Lung microvascular endothelial cell (primary cell): ENCODE results near the gene C6orf89. TPM values are rescaled to one million over a fixed set of nuclear protein-coding genes. Genes with fewer than 3 reads are reported as not detected.

Experiments used
- DNase-seq, 2 donors: peaks; one replicate each; pipeline versions ENCODE4 v3.0.0 to v3.0.0-alpha.2; 2010; ENCODE audit warnings: low read depth in 2 of 2
- total RNA-seq: library from RNA; depleted of rRNA; stranded (reverse); fragments of >200 nt; gene quantifications from 2 replicates; pipeline ENCODE4 v1.2.1, GENCODE V29; 2014

Gene C6orf89
- total RNA-seq, 1 donor from 2014 or later: 21.2 TPM

DNA sequence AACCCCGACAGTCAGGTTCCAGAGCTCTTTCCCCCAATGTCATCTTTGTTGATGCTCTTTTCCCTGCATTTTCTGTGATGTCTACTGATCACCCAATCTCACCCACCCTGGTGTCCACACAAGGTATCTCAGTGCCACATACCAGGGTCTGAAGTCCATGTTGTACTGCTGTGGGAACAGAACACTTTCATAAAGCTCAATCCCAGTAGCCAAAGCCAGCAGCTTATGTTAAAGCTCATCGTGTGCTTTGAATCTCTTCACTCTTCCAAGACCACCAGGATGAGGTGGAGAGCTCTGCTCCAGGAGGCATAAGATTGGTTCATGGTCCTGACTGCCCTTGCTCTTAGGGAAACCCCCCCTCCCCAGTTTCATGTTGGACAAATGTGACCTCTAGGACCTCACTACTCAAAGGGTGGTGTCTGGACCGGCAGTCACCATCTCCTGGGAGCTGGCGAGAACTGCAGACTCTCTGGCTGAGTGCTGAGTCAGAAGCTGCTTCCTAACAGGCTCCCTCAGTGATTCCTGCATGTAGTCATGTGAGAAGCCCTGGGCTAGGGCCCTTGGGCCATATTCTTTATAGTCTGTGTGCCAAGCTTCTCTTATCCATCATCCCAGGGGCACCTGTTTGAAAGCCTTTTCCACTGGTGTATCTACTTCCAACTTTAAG is 33.1 kb upstream of the C6orf89 start:
- peak in 1 of 2 donors; percentile 81 for DNase-seq

- peak; percentile 57 to 69 for DNase-seq
Observed at GRCh38 chr6:36853325-36853724, 32.4 kb upstream of the C6orf89 start.

GRCh38 chr6:36855750-36856149 is 30.0 kb upstream of the C6orf89 start:
- no peak for DNase-seq

DNA sequence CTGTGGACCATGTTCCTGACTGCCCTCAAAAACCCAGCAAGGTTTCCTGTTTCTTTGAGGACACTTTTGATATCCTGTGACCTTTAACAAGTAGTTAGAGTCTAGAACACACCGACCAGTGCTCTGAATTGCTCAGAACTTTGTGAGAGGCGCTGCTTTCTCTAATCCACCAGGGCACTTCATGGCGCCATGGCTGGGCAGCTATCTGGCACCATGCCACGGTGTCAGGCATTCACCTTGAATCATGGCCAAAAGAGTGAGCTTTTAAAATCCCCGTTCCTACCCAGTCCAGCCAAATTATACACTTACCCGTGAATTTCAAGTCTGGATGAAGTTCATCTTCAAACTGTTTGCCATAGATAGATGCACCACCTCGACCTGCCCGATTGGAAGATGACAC is 29.5 kb upstream of the C6orf89 start:
- DNase-seq: no peak

GRCh38 chr6:36857325-36857724 is 28.4 kb upstream of the C6orf89 start:
- DNase-seq: no peak

- peak in 1 of 2 donors; percentile 44 for DNase-seq
Observed at GRCh38 chr6:36858407-36858981, 27.3 kb upstream of the C6orf89 start.

GRCh38 chr6:36860126-36860525 is 25.6 kb upstream of the C6orf89 start:
- DNase-seq: no peak

- no peak for DNase-seq
Observed at GRCh38 chr6:36862164-36862847, 23.4 kb upstream of the C6orf89 start.

GRCh38 chr6:36862848-36863382 is 22.8 kb upstream of the C6orf89 start:
- DNase-seq: no peak

GRCh38 chr6:36863670-36864540 is 21.8 kb upstream of the C6orf89 start:
- DNase-seq: no peak

GRCh38 chr6:36865835-36866234 is 19.9 kb upstream of the C6orf89 start:
- peak in 1 of 2 donors; percentile 75 for DNase-seq

GRCh38 chr6:36867471-36868224 is 18.1 kb upstream of the C6orf89 start:
- no peak for DNase-seq

DNA sequence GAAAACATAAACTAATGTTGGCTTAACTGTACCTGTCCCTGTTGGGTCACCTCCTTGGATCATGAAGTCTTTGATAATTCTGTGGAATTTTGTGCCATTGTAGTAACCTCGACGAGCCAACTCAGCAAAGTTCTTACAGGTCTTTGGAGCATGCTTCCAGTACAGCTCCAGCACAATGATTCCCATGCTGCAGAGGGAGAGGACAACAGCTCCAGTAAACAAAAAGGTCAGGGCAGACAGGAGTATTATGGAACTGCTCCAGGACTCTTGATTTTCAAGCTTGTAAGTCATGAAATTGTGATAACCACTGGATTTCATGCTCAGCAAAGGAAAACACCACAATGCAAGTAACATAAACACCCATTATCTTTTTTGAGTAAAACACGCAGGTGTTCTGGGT is 14.1 kb upstream of the C6orf89 start:
- DNase-seq: no peak

DNA sequence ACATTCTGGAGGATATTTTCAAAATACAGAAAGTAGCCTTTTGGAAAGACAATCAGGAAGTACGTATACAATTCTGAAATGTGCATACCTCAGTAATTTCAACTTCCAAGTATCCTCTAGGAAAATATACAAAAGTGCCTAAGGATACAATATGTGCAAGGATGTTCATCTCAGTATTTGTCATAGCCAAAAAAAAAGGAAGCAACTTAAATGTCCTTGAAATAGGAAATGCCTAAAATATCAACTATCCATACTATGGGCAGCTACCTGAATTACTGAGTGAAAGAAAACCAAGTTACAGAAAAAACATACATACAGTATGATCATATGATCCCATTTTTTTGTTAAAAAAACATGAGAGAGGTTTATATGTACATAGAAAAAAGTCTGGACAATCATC is 12.6 kb upstream of the C6orf89 start:
- no peak for DNase-seq

DNA sequence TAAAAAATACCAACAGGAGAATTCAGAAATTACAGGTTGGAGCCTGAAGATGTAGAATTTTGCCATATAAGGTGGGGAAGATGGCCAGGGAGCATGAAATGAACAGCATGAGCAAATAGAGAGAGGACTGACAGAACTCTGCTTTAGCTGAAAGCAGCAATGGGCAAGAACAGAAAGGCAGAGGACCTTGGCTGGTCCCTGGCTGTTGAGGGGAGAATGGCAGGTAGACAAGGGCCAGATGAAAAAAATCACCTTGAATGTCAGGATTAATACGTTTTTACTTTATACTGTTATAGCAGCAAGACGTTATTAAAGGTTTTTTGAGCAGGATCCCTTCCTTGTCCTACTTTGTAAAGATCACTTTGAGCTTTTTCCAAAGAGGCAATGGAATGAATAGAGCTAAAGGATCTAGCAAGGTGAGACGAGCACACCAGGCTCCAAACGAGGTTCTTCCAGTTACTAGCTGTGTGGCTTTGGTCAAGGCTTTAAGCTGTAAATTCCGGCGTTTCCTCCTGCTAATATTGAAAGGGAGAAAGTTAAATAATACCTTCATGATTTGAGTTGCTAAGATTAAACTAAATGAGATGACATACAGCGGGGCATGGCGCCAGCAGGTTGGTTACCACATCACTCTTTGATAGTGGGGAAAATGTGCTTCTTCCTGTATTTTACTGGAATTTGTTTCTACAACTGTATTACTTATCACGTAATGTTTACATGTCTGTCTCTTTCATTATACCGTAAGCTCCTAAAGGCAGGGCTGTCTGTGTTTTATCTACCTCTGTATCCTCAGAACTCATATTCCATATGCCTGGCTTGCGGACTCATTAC is 11.9 kb upstream of the C6orf89 start:
- DNase-seq: peak; percentile 24 to 46

DNA sequence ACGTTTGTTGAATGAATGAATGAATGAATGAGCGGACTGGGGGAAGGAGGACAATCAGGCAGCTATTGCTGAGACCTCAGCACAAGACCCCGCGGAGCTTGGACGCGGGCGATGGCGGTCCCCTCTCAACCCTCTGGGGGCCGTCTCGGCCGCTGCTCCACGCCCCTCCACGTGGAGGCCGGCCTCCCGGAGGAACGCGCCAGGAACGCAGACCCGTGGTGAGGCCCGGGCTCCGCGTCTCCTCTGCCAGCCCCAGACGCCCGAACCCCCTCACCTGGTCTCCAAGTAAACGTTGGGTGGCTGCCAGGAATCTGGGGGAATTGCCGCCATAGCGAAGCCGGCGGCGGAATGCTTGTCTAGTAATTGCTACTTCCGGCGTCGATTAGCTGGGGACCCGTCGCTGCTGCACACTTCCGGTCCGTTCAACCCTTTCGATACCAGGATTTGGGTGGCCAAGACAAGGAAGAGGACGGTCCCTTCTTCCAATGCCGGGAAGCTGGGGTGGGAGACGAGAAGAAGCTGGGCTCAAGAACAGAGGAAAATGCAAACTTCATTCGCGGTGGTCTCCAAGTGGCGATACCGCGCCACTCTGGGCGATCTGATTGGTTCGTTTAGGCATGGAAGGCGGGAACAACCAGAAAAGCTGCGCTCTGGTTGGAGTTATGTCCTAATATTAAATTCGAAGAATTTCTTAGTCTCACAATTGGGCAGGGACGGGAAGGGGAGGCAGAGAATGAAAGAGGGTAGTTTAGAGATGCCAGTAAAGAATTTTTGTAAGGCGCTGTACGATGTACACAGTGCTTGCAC is 11.1 kb upstream of the C6orf89 start, which contains the start of gene PPIL1:
PPIL1 (minus strand) TSS at position 361 of the 807 bp plus-strand sequence; CDS start at position 330, 31 bp downstream.
- peak; percentile 90 to 91 for DNase-seq

DNA sequence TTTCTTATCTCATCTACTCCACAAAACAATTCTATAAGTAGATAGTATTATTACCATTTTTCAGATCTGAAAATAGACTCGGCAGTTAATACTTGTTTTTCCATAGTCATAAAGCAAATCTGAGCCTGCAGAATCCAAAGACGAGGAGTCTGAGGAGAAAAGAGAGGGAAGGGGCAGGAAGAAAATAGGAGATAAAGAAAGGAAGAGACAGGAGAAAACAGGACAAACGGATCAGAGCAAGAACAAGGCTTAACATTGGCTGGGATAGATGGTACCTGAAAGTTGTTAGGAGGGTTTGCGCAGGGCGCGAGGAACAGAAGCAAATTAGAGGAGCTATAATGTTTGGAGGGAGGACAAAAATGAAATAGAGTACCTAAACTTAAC is 10.5 kb upstream of the C6orf89 start:
- DNase-seq: no peak

- no peak for DNase-seq
Observed at GRCh38 chr6:36884610-36885009, 1.1 kb upstream of the C6orf89 start.
